ENCODE data around the gene AQP12B.

Gene AQP12B

DNA sequence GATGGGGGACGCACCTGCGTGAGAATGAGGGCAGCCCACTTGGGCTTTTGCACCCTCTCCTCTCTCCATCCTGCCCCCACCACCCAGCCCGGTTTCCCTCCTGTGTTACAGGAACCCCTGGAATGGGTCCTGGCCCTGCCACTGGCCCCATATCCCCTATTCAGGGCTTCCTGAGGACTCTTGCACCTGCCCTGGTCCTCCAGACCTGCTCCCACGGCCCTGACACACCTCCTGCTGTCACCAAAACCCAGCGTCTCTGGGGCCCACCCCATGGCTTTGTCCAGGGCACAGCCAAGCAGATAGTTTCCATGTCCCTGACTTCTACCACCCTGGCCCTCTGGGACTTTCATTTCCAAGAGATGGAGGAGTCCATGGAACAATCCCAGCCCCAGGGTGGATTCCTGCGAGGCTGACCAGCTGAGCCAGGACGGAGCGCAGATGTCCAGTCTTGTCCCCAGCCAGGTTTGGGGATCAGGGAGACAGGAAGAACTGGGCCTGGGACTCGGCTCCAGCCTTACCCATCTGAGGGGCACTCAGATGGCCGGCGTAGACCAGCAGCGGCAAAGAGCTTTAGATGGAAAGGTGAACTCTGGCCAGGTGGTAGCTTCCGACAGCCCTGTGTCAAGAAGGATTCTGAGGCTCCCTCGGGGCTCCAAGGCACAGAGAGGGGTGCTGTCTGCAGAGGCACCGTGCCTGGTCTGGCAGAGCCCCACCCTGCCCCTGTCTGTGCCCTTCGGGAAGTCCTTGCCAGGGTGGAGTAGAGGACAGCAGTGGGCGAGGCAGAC is 45.4 kb downstream of the AQP12B start:
- TF ChIP-seq GLIS3 (CRISPR knock-in tag; IDR thresholded peaks at IDR 0.05): no peak
- no peak for TF ChIP-seq SNAI2 (CRISPR knock-in tag; IDR thresholded peaks at IDR 0.05)
- TF ChIP-seq, protein P1, sequence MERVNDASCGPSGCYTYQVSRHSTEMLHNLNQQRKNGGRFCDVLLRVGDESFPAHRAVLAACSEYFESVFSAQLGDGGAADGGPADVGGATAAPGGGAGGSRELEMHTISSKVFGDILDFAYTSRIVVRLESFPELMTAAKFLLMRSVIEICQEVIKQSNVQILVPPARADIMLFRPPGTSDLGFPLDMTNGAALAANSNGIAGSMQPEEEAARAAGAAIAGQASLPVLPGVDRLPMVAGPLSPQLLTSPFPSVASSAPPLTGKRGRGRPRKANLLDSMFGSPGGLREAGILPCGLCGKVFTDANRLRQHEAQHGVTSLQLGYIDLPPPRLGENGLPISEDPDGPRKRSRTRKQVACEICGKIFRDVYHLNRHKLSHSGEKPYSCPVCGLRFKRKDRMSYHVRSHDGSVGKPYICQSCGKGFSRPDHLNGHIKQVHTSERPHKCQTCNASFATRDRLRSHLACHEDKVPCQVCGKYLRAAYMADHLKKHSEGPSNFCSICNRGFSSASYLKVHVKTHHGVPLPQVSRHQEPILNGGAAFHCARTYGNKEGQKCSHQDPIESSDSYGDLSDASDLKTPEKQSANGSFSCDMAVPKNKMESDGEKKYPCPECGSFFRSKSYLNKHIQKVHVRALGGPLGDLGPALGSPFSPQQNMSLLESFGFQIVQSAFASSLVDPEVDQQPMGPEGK (CRISPR knock-in tag; IDR thresholded peaks at IDR 0.05; ENCODE audit: borderline replicate concordance): no peak
- no peak for TF ChIP-seq ARNTL (CRISPR knock-in tag; IDR thresholded peaks at IDR 0.05; ENCODE audit: borderline replicate concordance, low read depth)
- no peak for TF ChIP-seq ZFP3 (CRISPR knock-in tag; IDR thresholded peaks at IDR 0.05)
- no peak for TF ChIP-seq BACH2 (CRISPR knock-in tag; IDR thresholded peaks at IDR 0.05; ENCODE audit: borderline replicate concordance)
- TF ChIP-seq ZNF70 (CRISPR knock-in tag; IDR thresholded peaks at IDR 0.05): no peak
- TF ChIP-seq, protein P2, sequence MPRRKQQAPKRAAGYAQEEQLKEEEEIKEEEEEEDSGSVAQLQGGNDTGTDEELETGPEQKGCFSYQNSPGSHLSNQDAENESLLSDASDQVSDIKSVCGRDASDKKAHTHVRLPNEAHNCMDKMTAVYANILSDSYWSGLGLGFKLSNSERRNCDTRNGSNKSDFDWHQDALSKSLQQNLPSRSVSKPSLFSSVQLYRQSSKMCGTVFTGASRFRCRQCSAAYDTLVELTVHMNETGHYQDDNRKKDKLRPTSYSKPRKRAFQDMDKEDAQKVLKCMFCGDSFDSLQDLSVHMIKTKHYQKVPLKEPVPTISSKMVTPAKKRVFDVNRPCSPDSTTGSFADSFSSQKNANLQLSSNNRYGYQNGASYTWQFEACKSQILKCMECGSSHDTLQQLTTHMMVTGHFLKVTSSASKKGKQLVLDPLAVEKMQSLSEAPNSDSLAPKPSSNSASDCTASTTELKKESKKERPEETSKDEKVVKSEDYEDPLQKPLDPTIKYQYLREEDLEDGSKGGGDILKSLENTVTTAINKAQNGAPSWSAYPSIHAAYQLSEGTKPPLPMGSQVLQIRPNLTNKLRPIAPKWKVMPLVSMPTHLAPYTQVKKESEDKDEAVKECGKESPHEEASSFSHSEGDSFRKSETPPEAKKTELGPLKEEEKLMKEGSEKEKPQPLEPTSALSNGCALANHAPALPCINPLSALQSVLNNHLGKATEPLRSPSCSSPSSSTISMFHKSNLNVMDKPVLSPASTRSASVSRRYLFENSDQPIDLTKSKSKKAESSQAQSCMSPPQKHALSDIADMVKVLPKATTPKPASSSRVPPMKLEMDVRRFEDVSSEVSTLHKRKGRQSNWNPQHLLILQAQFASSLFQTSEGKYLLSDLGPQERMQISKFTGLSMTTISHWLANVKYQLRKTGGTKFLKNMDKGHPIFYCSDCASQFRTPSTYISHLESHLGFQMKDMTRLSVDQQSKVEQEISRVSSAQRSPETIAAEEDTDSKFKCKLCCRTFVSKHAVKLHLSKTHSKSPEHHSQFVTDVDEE (CRISPR knock-in tag; IDR thresholded peaks at IDR 0.05): no peak
- TF ChIP-seq ZNF8 (CRISPR knock-in tag; IDR thresholded peaks at IDR 0.05): no peak
- no peak for TF ChIP-seq ZNF565 (CRISPR knock-in tag; conservative IDR thresholded peaks at IDR 0.05; ENCODE audit: low read depth)
- TF ChIP-seq, protein P3, sequence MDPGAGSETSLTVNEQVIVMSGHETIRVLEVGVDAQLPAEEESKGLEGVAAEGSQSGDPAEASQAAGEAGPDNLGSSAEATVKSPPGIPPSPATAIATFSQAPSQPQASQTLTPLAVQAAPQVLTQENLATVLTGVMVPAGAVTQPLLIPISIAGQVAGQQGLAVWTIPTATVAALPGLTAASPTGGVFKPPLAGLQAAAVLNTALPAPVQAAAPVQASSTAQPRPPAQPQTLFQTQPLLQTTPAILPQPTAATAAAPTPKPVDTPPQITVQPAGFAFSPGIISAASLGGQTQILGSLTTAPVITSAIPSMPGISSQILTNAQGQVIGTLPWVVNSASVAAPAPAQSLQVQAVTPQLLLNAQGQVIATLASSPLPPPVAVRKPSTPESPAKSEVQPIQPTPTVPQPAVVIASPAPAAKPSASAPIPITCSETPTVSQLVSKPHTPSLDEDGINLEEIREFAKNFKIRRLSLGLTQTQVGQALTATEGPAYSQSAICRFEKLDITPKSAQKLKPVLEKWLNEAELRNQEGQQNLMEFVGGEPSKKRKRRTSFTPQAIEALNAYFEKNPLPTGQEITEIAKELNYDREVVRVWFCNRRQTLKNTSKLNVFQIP (CRISPR knock-in tag; IDR thresholded peaks at IDR 0.05; ENCODE audit: borderline replicate concordance, low read depth): no peak
- no peak for ATAC-seq

DNA sequence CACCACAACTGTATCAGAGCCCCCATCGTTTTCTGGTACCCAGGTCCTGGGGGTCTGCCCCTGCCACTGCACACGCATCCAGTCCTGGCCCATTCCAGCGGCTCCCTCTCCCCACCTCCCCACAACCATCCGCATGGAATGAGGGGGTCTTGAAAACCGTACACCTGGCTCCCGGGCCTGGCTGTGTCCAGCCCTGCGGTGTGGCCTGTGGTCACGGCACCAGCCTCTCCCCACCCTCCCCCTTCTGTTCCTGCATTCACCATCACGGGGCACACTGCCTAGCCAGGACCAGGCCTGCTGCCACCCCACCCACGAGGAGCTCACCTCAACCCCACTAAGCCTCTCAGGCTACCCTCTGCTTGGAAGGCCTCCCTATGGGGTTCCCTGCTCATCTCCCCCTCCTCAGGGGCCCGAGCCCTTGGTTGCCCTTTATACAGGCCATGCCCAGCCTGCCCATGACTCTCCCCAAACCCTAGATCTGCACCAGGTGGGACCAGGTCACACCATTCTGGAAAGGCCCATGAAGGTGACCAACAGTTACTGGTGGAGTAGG is 46.0 kb downstream of the AQP12B start:
- no peak for ATAC-seq
- TF ChIP-seq ZNF8 (CRISPR knock-in tag; IDR thresholded peaks at IDR 0.05) (no peak), OSR1 (CRISPR knock-in tag; IDR thresholded peaks at IDR 0.05) (no peak), ZFP3 (CRISPR knock-in tag; IDR thresholded peaks at IDR 0.05) (no peak), CSDC2 (CRISPR knock-in tag; IDR thresholded peaks at IDR 0.05) (no peak), GLIS3 (CRISPR knock-in tag; IDR thresholded peaks at IDR 0.05) (no peak), RARB (CRISPR knock-in tag; IDR thresholded peaks at IDR 0.05) (no peak)
- TF ChIP-seq, protein P3 (CRISPR knock-in tag; IDR thresholded peaks at IDR 0.05; ENCODE audit: borderline replicate concordance, low read depth): no peak
- TF ChIP-seq, protein P2 (CRISPR knock-in tag; IDR thresholded peaks at IDR 0.05): no peak

DNA sequence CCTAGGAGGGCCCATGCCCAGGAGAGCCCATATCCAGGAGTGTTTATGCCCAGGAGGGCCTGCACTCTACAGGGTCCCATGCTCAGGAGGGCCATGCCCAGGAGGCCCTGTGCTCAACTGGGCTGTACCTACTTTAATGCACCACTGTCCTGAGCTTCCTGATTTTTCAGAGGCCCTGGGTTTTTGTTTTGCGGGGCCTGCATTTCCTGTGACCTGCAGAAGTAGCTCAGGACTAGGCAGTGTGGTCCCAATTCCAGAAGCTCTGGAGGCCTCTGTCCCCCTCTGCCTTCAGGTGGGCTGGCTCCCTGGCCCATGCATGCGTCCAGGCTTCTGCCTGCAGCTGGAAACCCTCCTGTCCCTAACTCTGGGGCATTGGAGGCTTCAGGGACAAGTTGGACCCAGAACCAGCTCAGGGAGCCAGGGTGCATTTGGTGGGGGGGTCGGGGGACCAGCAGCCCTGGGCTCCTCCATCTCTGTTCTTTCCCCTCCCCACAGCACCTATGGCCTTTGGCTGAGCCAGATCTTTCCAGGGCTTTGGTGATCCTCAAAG is 46.6 kb downstream of the AQP12B start:
- TF ChIP-seq ZFP30 (CRISPR knock-in tag; IDR thresholded peaks at IDR 0.05) (no peak), ARNTL (CRISPR knock-in tag; IDR thresholded peaks at IDR 0.05; ENCODE audit: borderline replicate concordance, low read depth) (no peak), RARB (CRISPR knock-in tag; IDR thresholded peaks at IDR 0.05) (no peak), OSR1 (CRISPR knock-in tag; IDR thresholded peaks at IDR 0.05) (no peak), ISL1 (CRISPR knock-in tag; IDR thresholded peaks at IDR 0.05) (no peak), ESRRG (CRISPR knock-in tag; IDR thresholded peaks at IDR 0.05) (no peak), TOX (CRISPR knock-in tag; IDR thresholded peaks at IDR 0.05; ENCODE audit: borderline replicate concordance) (no peak), ZNF565 (CRISPR knock-in tag; conservative IDR thresholded peaks at IDR 0.05; ENCODE audit: low read depth) (no peak)
- TF ChIP-seq, protein P2 (CRISPR knock-in tag; IDR thresholded peaks at IDR 0.05): no peak
- TF ChIP-seq, protein P1 (CRISPR knock-in tag; IDR thresholded peaks at IDR 0.05; ENCODE audit: borderline replicate concordance): no peak
- ATAC-seq: no peak

Data from SK-N-SH treated with all-trans-retinoic acid at 6 μM for 48 hours (cell line).